ENCODE measurements around the gene WSCD2.

DNA sequence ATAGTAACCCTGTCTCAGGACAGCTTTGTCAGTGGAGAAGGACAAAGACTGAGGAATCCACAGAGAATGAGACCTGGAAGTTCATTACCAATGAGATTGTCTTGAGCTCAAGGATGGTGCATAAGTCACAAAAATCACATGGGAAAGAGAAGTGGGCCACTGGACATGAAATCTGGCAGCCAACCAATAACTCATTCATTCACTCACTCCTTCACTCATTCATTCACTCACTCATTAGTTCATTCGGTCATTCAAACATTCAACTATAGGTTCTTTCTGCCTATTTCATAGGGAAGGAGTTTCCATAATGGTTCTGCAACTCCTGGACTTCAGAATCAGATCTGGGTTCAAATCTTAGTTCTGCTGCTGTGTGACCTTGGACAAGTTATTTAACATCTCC lies 18.2 kb upstream of the WSCD2 start:
- no peak for TF ChIP-seq GATA2 (IDR thresholded peaks at IDR 0.05; ENCODE audit: low read depth, low read length)
- TF ChIP-seq GATA3 (IDR thresholded peaks at IDR 0.05; ENCODE audit: low read depth, low read length) = no peak
